Thoracic aorta (tissue), 2 donors: ENCODE results near the gene CASKIN2. TPM values are rescaled to one million over a fixed set of nuclear protein-coding genes. Genes with fewer than 3 reads are reported as not detected.

Experiments
- ATAC-seq: fragments of 150-250 bp; one replicate; pipeline ENCODE4 v1.8.0; 2017; ENCODE audit warnings: low read depth; ENCODE audit not compliant: insufficient number of reproducible peaks, low FRiP score
- DNase-seq: peaks from one replicate; pipeline ENCODE4 v3.0.0-alpha.2; 2020; ENCODE audit warnings: low spot score
- H3K27ac ChIP-seq, 2 donors: fragments of 200-600 bp; sonication (generic); 1 replicate in 1 of 2; 2 replicates in 1 of 2; pipeline ENCODE4 v1.5.1; 2016; ENCODE audit warnings: mild to moderate bottlenecking in 2 of 2, moderate library complexity in 2 of 2
- H3K27me3 ChIP-seq: fragments of 200-600 bp; sonication (generic); replicated peaks from 2 replicates; pipeline ENCODE4 v1.6.0; 2016; ENCODE audit warnings: mild to moderate bottlenecking; ENCODE audit not compliant: insufficient read depth
- H3K36me3 ChIP-seq: fragments of 200-600 bp; sonication (generic); one replicate; pipeline ENCODE4 v1.5.1; 2016
- H3K4me1 ChIP-seq, 2 donors: fragments of 200-600 bp; sonication (generic); 1 replicate in 1 of 2; 2 replicates in 1 of 2; pipeline versions ENCODE4 v1.5.1 to v1.6.0; 2016; ENCODE audit warnings: low read depth in 2 of 2, mild to moderate bottlenecking in 1 of 2; ENCODE audit not compliant: control insufficient read depth in 1 of 2
- H3K4me3 ChIP-seq: fragments of 200-600 bp; sonication (generic); 2 replicates; pipeline ENCODE4 v1.5.1; 2016; ENCODE audit warnings: mild to moderate bottlenecking
- H3K9me3 ChIP-seq: fragments of 200-600 bp; sonication (generic); 2 replicates; pipeline ENCODE4 v1.5.1; 2016
- total RNA-seq, 2 donors: library from RNA; depleted of rRNA; stranded (reverse); fragments of >200 nt; gene quantifications; one replicate each; pipeline versions ENCODE4 v1.1.0 to v1.2.3, GENCODE V29; 2016
- TF ChIP-seq, protein P1 (sequence below): fragments of 200-600 bp; sonication (generic); IDR thresholded peaks from one replicate; pipeline ENCODE4 v1.5.1; 2019; ENCODE audit warnings: antibody characterized with exemption

CASKIN2 gene
- total RNA-seq, 2 donors from 2014 or later: 26.0 to 32.4 TPM

- no peak overlapping the region for H3K4me3 ChIP-seq
- H3K27ac ChIP-seq: no peak overlapping the region
- H3K9me3 ChIP-seq: no peaks in the 10 kb centered on the region
- no peaks in the 10 kb centered on the region for H3K27me3 ChIP-seq
- TF ChIP-seq, protein P1, sequence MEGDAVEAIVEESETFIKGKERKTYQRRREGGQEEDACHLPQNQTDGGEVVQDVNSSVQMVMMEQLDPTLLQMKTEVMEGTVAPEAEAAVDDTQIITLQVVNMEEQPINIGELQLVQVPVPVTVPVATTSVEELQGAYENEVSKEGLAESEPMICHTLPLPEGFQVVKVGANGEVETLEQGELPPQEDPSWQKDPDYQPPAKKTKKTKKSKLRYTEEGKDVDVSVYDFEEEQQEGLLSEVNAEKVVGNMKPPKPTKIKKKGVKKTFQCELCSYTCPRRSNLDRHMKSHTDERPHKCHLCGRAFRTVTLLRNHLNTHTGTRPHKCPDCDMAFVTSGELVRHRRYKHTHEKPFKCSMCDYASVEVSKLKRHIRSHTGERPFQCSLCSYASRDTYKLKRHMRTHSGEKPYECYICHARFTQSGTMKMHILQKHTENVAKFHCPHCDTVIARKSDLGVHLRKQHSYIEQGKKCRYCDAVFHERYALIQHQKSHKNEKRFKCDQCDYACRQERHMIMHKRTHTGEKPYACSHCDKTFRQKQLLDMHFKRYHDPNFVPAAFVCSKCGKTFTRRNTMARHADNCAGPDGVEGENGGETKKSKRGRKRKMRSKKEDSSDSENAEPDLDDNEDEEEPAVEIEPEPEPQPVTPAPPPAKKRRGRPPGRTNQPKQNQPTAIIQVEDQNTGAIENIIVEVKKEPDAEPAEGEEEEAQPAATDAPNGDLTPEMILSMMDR: no peak
- peaks cover 10 to 35% of the 10 kb centered on the region in 2 donors for H3K4me1 ChIP-seq
- ATAC-seq (no peak), DNase-seq (no peak)
- H3K36me3 ChIP-seq: no peaks in the 10 kb centered on the region
Measured at GRCh38 chr17:75463603-75464002, 51.7 kb downstream of the CASKIN2 start.

DNA sequence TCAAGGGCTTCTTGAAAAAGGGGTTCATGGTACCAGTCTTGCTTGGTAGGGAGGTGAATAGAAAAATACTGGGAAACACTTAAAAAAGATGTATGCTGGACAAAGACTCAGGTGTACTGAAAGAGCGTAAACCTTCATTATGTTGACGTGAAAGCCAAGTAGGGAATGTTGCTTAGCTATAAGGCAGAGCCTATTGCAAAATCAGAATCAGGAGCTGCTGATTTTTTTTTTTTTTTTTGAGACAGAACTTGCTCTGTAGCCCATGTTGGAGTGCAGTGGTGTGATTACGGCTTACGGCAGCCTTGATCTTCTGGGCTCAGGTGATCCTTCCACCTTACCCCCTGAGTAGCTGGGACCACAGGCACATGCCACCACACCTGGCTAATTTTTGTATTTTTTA, 55.0 kb downstream of the CASKIN2 start:
- no peak for DNase-seq
- Histone ChIP-seq H3K27me3 (no peaks in the 10 kb centered on the region), H3K36me3 (no peaks in the 10 kb centered on the region), H3K4me3 (no peak overlapping the region), H3K9me3 (no peaks in the 10 kb centered on the region), H3K27ac (no peak overlapping the region), H3K4me1 (peaks cover 16 to 44% of the 10 kb centered on the region in 2 donors)
- TF ChIP-seq, protein P1: no peak
- no peak for ATAC-seq

DNA sequence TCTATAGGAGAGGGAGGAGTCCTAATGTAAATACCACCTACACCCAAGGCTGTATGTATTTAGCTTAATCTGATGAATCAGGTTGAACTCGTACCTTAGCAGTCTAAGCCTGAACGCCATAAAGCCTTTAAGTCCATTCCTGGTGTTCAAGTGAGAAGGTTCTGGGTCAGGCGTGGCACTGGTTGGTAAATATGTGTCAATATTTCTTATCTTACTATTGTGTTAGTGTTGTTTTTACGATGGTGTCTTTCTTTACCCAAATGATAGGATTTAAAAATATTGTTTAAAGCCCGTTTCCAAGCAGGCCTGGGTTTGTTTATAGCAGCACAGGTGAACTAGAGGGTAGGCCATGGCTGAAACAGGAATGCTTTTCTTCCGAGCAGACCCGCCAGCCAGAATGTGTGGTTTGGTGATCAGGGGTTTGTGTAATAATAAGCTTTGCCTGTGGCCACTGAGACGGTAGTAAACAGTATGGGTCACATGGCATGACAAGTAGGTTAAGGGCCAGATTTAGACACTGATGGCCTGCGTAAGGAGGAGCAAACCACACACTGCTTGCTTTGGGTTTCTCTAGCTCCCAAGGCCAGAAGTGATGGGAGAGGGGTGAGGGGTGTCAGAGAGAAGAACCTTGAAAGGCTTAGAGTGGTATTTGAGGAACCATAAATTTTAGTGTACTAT, 55.6 kb downstream of the CASKIN2 start:
- Histone ChIP-seq H3K4me3 (no peak overlapping the region), H3K9me3 (no peaks in the 10 kb centered on the region), H3K27me3 (no peaks in the 10 kb centered on the region), H3K36me3 (no peaks in the 10 kb centered on the region), H3K27ac (peak overlapping the region in 1 of 2 donors; percentile 15), H3K4me1 (peaks cover 16 to 45% of the 10 kb centered on the region in 2 donors)
- TF ChIP-seq, protein P1: no peak
- DNase-seq (no peak), ATAC-seq (no peak)

DNA sequence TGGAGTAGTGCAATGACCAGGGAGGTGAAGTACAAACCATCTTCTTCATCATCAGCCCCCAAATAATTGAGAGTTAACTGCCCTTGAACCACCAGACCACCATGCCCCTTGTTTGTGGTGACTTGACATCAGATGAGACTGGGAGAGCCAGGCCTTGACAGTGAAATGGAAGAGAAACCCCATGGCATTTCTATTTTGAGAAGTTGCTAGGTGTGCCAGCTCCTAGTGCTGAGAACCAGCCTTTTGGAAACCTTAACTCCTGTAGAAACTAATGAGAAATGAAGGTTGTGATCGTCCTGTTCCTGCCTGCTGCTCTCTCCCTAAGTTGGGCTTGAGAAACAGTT, 56.1 kb downstream of the CASKIN2 start:
- H3K9me3 ChIP-seq: no peaks in the 10 kb centered on the region
- DNase-seq: no peak
- no peak overlapping the region for H3K4me3 ChIP-seq
- peaks cover 16 to 45% of the 10 kb centered on the region in 2 donors for H3K4me1 ChIP-seq
- H3K27me3 ChIP-seq: no peaks in the 10 kb centered on the region
- H3K36me3 ChIP-seq: no peaks in the 10 kb centered on the region
- peak overlapping the region in 1 of 2 donors; percentile 15 for H3K27ac ChIP-seq
- no peak for ATAC-seq
- TF ChIP-seq, protein P1: no peak

- Histone ChIP-seq H3K4me1 (peaks cover 16 to 38% of the 10 kb centered on the region in 2 donors), H3K27me3 (no peaks in the 10 kb centered on the region), H3K36me3 (no peaks in the 10 kb centered on the region), H3K9me3 (no peaks in the 10 kb centered on the region), H3K4me3 (peak overlapping the region; percentile 89), H3K27ac (peak overlapping the region; percentile 89 to 92)
- DNase-seq (no peak), ATAC-seq (no peak)
- TF ChIP-seq, protein P1: no peak
Measured at GRCh38 chr17:75457047-75457654, 58.2 kb downstream of the CASKIN2 start.
